ENCODE measurements around the gene BDKRB2.
A peak's percentile ranks its signal among the peaks of the same experiment; 100 is the strongest.

BDKRB2 gene

DNA sequence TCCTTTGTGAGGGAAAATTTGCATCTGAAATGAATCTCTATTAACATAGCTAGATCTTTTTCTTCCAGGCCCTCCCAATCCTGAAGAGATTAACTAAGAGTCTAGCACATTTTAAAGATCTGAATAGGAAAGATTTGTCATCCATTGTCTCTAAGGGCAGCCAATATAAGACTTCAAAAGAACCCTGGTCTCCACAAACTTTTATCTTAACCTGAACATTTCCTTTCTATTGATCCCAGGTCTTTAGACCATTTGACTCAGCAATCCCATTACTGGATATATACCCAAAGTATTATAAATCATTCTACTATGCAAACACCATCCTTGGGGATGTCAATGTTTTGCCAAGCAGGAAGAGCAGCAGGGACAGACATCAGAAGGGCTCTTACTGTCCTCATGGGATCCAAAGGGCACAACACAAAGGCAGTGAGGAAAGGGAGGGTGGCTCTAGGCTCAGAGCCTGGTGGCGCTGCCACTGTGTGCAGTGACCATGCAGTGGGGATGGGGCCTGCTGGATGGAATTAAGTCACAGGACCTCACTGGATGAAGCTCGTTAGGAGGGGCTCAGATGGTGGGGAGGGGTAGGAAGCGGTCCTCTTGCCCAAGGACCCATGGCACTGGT lies 12.7 kb upstream of the BDKRB2 start:
- ChIA-PET POLR2A (no interaction called here), CTCF (no interaction called here)
- no peak for DNase-seq (ENCODE audit: extremely low spot score)
- TF ChIP-seq, protein P1, sequence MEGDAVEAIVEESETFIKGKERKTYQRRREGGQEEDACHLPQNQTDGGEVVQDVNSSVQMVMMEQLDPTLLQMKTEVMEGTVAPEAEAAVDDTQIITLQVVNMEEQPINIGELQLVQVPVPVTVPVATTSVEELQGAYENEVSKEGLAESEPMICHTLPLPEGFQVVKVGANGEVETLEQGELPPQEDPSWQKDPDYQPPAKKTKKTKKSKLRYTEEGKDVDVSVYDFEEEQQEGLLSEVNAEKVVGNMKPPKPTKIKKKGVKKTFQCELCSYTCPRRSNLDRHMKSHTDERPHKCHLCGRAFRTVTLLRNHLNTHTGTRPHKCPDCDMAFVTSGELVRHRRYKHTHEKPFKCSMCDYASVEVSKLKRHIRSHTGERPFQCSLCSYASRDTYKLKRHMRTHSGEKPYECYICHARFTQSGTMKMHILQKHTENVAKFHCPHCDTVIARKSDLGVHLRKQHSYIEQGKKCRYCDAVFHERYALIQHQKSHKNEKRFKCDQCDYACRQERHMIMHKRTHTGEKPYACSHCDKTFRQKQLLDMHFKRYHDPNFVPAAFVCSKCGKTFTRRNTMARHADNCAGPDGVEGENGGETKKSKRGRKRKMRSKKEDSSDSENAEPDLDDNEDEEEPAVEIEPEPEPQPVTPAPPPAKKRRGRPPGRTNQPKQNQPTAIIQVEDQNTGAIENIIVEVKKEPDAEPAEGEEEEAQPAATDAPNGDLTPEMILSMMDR (IDR thresholded peaks at IDR 0.05; ENCODE audit: control extremely low read depth, extremely low read depth, low read depth, missing control alignments) = no peak

DNA sequence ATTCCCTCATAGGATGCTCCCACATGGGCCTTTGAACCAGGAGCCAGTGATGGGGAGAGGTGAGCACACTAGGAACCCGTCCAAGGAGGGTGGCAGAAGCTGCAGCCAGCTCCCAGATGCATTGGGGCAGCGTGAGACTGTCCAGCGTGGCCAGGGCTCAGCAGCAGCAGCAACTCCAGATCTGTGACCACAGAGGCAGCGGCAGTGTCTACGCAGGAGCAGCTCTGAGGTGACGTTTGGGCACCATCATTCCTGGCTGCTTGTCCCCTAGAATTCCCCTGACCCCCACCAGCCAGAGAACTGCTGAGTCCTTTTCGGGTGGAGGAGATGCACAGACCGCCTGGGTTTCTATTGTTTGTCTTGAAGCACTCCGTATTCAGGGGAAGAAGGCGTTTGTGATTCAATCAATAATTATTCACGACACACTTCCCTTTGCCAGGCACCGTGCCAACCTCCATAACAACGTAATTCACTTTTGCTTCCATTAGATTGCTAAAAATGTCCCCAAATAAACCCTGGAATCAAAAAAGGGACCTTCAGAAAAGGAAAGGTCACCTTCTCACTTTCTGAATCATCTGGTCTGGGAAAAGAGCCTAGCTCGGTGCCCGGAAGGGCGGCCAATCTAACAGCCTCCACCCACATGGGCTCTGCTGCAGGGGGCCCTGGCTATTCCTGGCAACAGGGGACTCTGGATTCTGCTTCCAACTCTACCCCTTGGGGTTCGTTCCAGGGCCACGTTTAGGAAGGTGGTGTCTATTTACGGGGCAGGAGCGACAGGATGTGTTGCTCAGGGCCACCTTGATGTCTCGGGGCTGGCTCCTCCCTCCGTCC lies 11.4 kb upstream of the BDKRB2 start:
- ChIA-PET CTCF (interaction anchor here (1.3 kb wide), 1 partner anchor 17 kb away, joined by 3 read pairs; no protein-coding TSS in a partner anchor), POLR2A (no interaction called here)
- DNase-seq (ENCODE audit: extremely low spot score) = no peak
- TF ChIP-seq, protein P1 (IDR thresholded peaks at IDR 0.05; ENCODE audit: control extremely low read depth, extremely low read depth, low read depth, missing control alignments) = no peak

DNA sequence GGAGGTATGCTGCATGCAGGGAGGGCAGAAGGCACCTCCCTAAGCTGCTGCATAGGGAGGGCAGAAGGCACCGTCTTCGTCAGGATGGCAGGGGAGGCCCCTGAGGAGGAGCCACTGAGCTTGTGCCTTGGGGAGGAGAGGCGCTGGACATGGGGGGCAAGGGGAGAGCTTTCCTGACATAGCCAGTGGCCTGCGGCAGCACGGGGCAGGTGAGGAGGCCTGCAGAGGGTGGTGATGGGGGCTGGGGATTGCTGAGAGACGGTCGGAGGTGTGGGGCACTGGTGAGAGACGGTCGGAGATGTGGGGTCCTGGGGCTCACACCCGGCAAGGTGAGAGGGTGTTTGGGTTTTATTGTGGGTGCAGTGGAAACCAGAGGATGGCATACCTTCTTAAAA lies 10.4 kb upstream of the BDKRB2 start:
- CTCF ChIA-PET = interaction anchor here (1.3 kb wide), 1 partner anchor 15 kb away, joined by 3 read pairs; no protein-coding TSS in a partner anchor
- TF ChIP-seq, protein P1 (IDR thresholded peaks at IDR 0.05; ENCODE audit: control extremely low read depth, extremely low read depth, low read depth, missing control alignments) = no peak
- POLR2A ChIA-PET = no interaction called here
- DNase-seq (ENCODE audit: extremely low spot score) = no peak

DNA sequence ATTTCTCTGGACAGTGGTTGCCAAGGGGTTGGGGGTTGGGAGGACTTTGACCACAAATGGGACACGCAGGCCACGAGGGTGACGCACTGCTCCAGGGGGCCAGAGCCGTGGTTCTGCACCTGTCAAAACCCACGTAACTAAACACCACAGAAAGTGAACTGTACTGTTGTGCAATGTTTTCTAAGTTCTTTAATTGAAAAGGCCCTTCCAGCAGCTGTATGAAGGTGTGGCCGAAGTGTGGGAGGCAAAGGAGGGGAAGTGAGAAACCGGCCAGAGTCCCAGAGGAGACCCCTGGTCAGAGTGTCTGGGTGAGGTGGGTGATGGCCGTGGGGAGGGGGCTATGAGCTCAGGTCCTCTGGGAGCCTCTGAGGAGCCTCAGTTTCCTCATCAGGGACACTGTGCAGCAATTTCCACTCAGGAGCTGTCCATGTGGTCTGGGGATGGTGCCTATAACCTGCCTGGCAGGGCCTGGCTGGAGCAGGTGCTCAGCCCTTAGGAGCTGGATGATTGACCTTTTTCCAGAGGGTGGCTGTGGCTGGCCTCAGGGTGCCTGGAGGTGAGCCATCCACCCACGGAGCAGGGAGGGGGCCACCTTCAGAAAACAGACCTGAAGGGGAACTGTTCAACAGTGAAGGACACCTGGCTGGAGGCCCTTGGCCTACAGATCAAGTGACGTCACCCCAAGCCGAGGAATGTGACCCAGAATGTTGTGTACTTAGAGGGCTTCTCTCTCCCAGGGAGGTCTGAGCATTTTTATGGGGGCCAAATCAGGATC lies 9.8 kb upstream of the BDKRB2 start:
- DNase-seq (ENCODE audit: extremely low spot score) = peak; percentile 42
- TF ChIP-seq, protein P1 (IDR thresholded peaks at IDR 0.05; ENCODE audit: control extremely low read depth, extremely low read depth, low read depth, missing control alignments) = no peak
- POLR2A ChIA-PET = no interaction called here
- CTCF ChIA-PET = interaction anchor here (1.3 kb wide), 2 partner anchors 15 to 96 kb away, joined by 3 read pairs; no protein-coding TSS in a partner anchor

DNA sequence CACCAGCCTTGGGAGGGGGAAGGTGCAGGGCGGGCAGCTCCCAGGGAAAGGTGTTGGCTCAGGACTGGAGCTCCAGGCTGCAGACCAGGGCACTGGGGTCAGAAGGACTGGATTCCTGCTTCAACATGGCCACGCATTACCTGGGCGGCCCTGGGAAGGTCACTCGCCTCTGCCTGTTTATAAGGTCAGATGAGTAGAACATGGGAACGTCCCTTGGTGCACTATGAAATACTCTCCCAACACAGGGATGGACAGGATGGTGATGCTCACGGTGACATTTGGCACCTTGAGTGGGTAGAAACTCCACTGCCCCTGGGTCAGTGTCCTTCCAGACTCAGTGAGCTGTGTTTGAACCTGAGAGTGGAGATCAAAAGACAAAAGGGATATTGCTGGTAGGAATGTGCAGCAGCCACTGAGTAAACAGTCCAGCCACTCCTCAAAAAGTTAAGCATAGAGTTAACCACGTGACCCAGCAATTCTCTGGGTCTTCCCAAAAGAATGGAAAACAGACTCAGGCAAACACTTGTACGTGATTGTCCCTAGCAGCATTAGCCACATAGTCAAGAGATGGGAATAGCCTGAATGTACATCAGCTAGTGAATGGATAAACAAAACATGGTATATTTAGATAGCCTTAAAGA lies 9.1 kb upstream of the BDKRB2 start:
- CTCF ChIA-PET = interaction anchor here (1.1 to 1.3 kb wide), 2 partner anchors 27 to 97 kb away, joined by 3 to 4 read pairs; no protein-coding TSS in a partner anchor
- POLR2A ChIA-PET = no interaction called here
- no peak for DNase-seq (ENCODE audit: extremely low spot score)
- TF ChIP-seq, protein P1 (IDR thresholded peaks at IDR 0.05; ENCODE audit: control extremely low read depth, extremely low read depth, low read depth, missing control alignments) = no peak
